Hypothalamus (tissue), 51 donors: ENCODE data around the gene LRRC52.

Source experiments
- DNase-seq, 51 donors: peaks; one replicate each; lab custom pipeline; 2025; lab: John Stamatoyannopoulos, UW

The LRRC52 gene

GRCh38 chr1:165543532-165544438 is at the start of gene LRRC52:
Gene LRRC52 (plus strand): TSS chr1:165544000. CDS start chr1:165544297, 297 bp downstream.
- DNase-seq: peak in 40 of 51 donors; percentile 4 to 77 (median 46)

- no peak for DNase-seq
These were observed 48.6 kb upstream of the LRRC52 start for GRCh38 chr1:165494949-165495857.

- DNase-seq: no peak
These were observed 48.0 kb upstream of the LRRC52 start for GRCh38 chr1:165495858-165496205.

- no peak for DNase-seq
These were observed 47.3 kb upstream of the LRRC52 start for GRCh38 chr1:165496501-165496900.

- no peak for DNase-seq
These were observed 46.5 kb upstream of the LRRC52 start for GRCh38 chr1:165497069-165498013.

- no peak for DNase-seq
These were observed 42.4 kb upstream of the LRRC52 start for GRCh38 chr1:165501330-165501969.

GRCh38 chr1:165501970-165502348 is 41.8 kb upstream of the LRRC52 start:
- DNase-seq: no peak

GRCh38 chr1:165507570-165507969 is 36.2 kb upstream of the LRRC52 start:
- DNase-seq: no peak

- DNase-seq: no peak
These were observed 35.5 kb upstream of the LRRC52 start for GRCh38 chr1:165508291-165508690.

- peak in 4 of 51 donors; percentile 3 to 17 (median 4) for DNase-seq
These were observed 31.0 kb upstream of the LRRC52 start for GRCh38 chr1:165512816-165513215.

GRCh38 chr1:165516469-165516868 is 27.3 kb upstream of the LRRC52 start:
- DNase-seq: no peak

GRCh38 chr1:165520646-165521045 is 23.2 kb upstream of the LRRC52 start:
- DNase-seq: no peak

- no peak for DNase-seq
These were observed 19.0 kb upstream of the LRRC52 start for GRCh38 chr1:165524639-165525285.

GRCh38 chr1:165525708-165526107 is 18.1 kb upstream of the LRRC52 start:
- DNase-seq: no peak

GRCh38 chr1:165527251-165528007 is 16.4 kb upstream of the LRRC52 start:
- DNase-seq: no peak

- no peak for DNase-seq
These were observed 12.8 kb upstream of the LRRC52 start for GRCh38 chr1:165531021-165531420.

- DNase-seq: no peak
These were observed 11.7 kb upstream of the LRRC52 start for GRCh38 chr1:165532053-165532452.

- no peak for DNase-seq
These were observed 10.5 kb upstream of the LRRC52 start for GRCh38 chr1:165533254-165533653.

- no peak for DNase-seq
These were observed 7.8 kb upstream of the LRRC52 start for GRCh38 chr1:165536016-165536415.
